CD4-positive, CD25-positive, alpha-beta regulatory T cell (primary cell): ENCODE measurements around the gene VTI1A. TPM values are rescaled to one million over a fixed set of nuclear protein-coding genes. Genes with fewer than 3 reads are reported as not detected.

Experiments
- ATAC-seq, 2 donors: fragments of 150-1000 bp; cut with Tn5 transposase; one replicate each; pipeline ENCODE4 v1.10.0; 2021; ENCODE audit warnings: low read depth in 2 of 2, moderate number of reproducible peaks in 2 of 2, moderate library complexity in 1 of 2
- DNase-seq, 3 donors: peaks; one replicate each; pipeline versions ENCODE4 v3.0.0 to v3.0.0-alpha.2; 2012 to 2022; ENCODE audit warnings: mixed read lengths in 1 of 3
- H3K27ac ChIP-seq: one replicate; pipeline ENCODE4 v1.7.0; 2013; ENCODE audit warnings: mild to moderate bottlenecking, low read length; ENCODE audit not compliant: insufficient read depth, poor library complexity, severe bottlenecking
- H3K27me3 ChIP-seq: one replicate; pipeline ENCODE4 v1.7.0; 2013; ENCODE audit warnings: low read length; ENCODE audit not compliant: control insufficient read depth, insufficient read depth
- H3K36me3 ChIP-seq: one replicate; pipeline ENCODE4 v1.7.0; 2013; ENCODE audit warnings: mild to moderate bottlenecking, low read length, moderate library complexity; ENCODE audit not compliant: control insufficient read depth, insufficient read depth
- H3K4me1 ChIP-seq: 2 replicates; pipeline ENCODE4 v1.7.0; 2013; ENCODE audit warnings: mild to moderate bottlenecking, low read length; ENCODE audit not compliant: insufficient read depth, control insufficient read depth, poor library complexity, severe bottlenecking
- H3K4me3 ChIP-seq: one replicate; pipeline ENCODE4 v1.7.0; 2013; ENCODE audit warnings: low read depth, mild to moderate bottlenecking, low read length, moderate library complexity
- H3K9me3 ChIP-seq, 2 experiments: 1 replicate in 1 of 2; 2 replicates in 1 of 2; pipeline ENCODE4 v1.7.0; 2013; ENCODE audit warnings: low read length in 2 of 2, mild to moderate bottlenecking in 1 of 2, moderate library complexity in 1 of 2; ENCODE audit not compliant: control insufficient read depth in 2 of 2
- H3K27ac Mint-ChIP-seq, 3 donors: one replicate each; pipeline ENCODE4 v1.8.0; 2020 to 2022; ENCODE audit warnings: mild to moderate bottlenecking in 3 of 3, mixed read lengths in 3 of 3, moderate library complexity in 2 of 3
- H3K27me3 Mint-ChIP-seq: one replicate; pipeline ENCODE4 v1.8.0; 2022; ENCODE audit warnings: mild to moderate bottlenecking, mixed read lengths
- H3K36me3 Mint-ChIP-seq: one replicate; pipeline ENCODE4 v1.8.0; 2020; ENCODE audit warnings: mixed read lengths
- H3K4me1 Mint-ChIP-seq, 4 donors: one replicate each; pipeline ENCODE4 v1.8.0; 2020 to 2022; ENCODE audit warnings: mixed read lengths in 4 of 4, mild to moderate bottlenecking in 1 of 4
- H3K4me3 Mint-ChIP-seq, 4 donors: one replicate each; pipeline ENCODE4 v1.8.0; 2020 to 2022; ENCODE audit warnings: mild to moderate bottlenecking in 4 of 4, mixed read lengths in 4 of 4, moderate library complexity in 3 of 4
- H3K9me3 Mint-ChIP-seq, 7 donors: one replicate each; pipeline ENCODE4 v1.8.0; 2020 to 2022; ENCODE audit warnings: mixed read lengths in 7 of 7, mild to moderate bottlenecking in 3 of 7, moderate library complexity in 2 of 7
- polyA plus RNA-seq, 4 donors: library from polyadenylated mRNA; unstranded; fragments of 300-500 nt; fragmentation: Illumina TruSeq; gene quantifications; one replicate each; pipeline ENCODE4 v1.2.3, GENCODE V29; 2021
- total RNA-seq: library from RNA; stranded (reverse); gene quantifications from one replicate; pipeline ENCODE4 v1.2.3, GENCODE V29; 2022

VTI1A gene
- total and polyA plus RNA-seq, 5 donors from 2014 or later, result 25.5 to 77.7 (median 35.1) TPM

- Histone ChIP-seq H3K36me3 (peaks cover 35% of the 10 kb centered on the region), H3K27me3 (no peaks in the 10 kb centered on the region), H3K27ac (no peak overlapping the region), H3K9me3 (no peaks in the 10 kb centered on the region), H3K4me3 (no peak overlapping the region), H3K4me1 (no peaks in the 10 kb centered on the region)
- Mint-ChIP-seq H3K9me3 (peaks cover 0 to 2% (median 0%) of the 10 kb centered on the region in 7 donors), H3K4me3 (no peak overlapping the region), H3K4me1 (peaks cover 6 to 13% (median 10%) of the 10 kb centered on the region in 4 donors), H3K36me3 (peaks cover 29% of the 10 kb centered on the region), H3K27ac (no peak overlapping the region), H3K27me3 (no peaks in the 10 kb centered on the region)
- ATAC-seq (no peak), DNase-seq (no peak)
Measured at GRCh38 chr10:112467541-112468075, 20.6 kb downstream of the VTI1A start.

DNA sequence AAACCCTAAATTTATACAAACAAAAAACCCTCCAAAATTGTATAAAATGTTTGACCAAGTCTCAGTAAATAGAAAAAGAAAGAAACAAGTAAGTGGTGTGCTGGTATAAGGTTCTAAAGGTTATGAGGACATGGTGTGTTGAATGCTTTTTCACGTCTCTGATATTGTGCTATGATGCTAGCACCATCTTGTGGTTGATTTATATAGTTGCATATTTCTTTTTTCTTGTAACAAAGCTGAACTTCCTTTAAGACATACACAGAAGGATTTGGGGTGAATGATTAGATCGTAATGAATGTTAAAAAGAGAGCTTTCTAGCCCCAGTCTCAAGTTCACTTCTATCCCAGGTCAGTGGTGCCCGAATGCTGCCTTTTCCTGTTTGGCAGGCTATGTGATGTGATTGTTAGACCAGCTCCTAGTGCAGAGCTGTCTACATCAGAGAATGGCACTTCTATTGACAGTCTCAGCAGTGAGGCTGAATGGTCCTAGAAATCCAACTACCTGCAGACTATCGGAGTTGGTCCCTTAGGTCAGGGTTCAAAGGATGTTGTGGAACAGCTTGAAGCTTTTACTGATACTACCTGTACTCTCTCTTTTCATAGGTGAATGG lies 25.0 kb downstream of the VTI1A start:
- H3K27ac Mint-ChIP-seq, result no peak overlapping the region
- DNase-seq (peak in 2 of 3 donors; percentile 54 to 68), ATAC-seq (peak; percentile 64)
- H3K9me3 Mint-ChIP-seq, result no peaks in the 10 kb centered on the region
- H3K27me3 ChIP-seq, result no peaks in the 10 kb centered on the region
- peaks cover 6% of the 10 kb centered on the region for H3K36me3 Mint-ChIP-seq
- peak overlapping the region; percentile 25 for H3K27ac ChIP-seq
- no peaks in the 10 kb centered on the region for H3K27me3 Mint-ChIP-seq
- H3K9me3 ChIP-seq, result no peaks in the 10 kb centered on the region
- H3K4me3 Mint-ChIP-seq, result no peak overlapping the region
- H3K4me3 ChIP-seq, result no peak overlapping the region
- H3K4me1 Mint-ChIP-seq, result peaks cover 11 to 27% (median 22%) of the 10 kb centered on the region in 4 donors
- H3K36me3 ChIP-seq, result peaks cover 13% of the 10 kb centered on the region
- peaks cover 4% of the 10 kb centered on the region for H3K4me1 ChIP-seq

DNA sequence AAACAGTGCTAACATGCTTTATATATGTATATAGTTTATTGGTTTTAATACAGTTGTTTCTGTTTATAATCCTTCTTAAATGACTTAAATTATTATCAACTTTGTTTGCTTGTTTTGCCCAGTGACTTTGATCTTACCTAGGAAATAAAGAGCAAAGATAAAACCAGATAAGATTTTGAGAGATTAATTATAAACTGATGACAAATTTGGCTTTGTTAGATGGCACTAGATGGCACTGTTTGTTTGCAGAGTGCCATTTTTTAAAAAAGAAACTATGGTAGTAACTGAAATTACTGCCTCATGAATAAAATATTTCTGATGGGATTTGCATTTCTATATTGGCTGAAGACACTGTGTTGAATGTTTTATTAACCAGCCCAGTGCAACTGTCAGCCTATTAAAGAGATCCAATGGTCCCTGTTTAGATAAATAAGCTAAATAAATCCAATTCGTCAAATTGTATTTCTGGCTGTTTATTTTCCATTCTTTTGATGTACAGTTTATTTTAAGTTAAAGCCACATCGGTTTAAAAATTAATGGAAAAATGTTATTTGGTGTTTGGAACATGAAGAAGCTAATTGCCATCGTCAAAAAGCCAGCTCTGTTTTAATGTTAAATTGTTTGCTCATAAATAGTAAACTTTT lies 28.7 kb downstream of the VTI1A start:
- H3K4me3 Mint-ChIP-seq, result no peak overlapping the region
- Histone ChIP-seq H3K27ac (no peak overlapping the region), H3K27me3 (no peaks in the 10 kb centered on the region), H3K36me3 (no peaks in the 10 kb centered on the region), H3K9me3 (no peaks in the 10 kb centered on the region), H3K4me3 (no peak overlapping the region), H3K4me1 (peaks cover 4% of the 10 kb centered on the region)
- H3K9me3 Mint-ChIP-seq, result no peaks in the 10 kb centered on the region
- ATAC-seq (no peak), DNase-seq (peak in 2 of 3 donors; percentile 39 to 44)
- H3K27ac Mint-ChIP-seq, result no peak overlapping the region
- peaks cover 0 to 37% (median 22%) of the 10 kb centered on the region in 4 donors for H3K4me1 Mint-ChIP-seq
- H3K36me3 Mint-ChIP-seq, result peaks cover 11% of the 10 kb centered on the region
- H3K27me3 Mint-ChIP-seq, result no peaks in the 10 kb centered on the region

DNA sequence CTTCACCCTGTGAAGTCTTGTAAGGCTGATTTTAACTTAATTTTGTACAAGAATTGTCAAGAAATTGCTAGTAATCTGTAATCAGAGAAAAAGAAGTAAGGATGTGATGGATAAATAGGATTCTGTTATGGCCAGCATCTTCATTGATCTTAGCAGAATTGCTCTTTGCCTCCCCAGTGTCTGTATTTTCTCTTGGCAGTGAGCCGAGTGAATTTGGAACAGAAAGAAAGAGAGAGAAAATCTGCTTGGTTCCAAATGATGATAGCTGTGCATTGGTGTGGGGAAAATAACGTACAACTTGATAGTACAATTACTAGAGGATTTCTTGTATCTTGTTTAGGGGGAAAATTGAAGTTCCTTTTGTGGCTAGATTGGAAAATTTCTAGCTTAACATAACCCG lies 34.6 kb downstream of the VTI1A start:
- Histone ChIP-seq H3K27ac (no peak overlapping the region), H3K4me1 (no peaks in the 10 kb centered on the region), H3K27me3 (no peaks in the 10 kb centered on the region), H3K4me3 (no peak overlapping the region), H3K9me3 (no peaks in the 10 kb centered on the region), H3K36me3 (no peaks in the 10 kb centered on the region)
- H3K4me1 Mint-ChIP-seq, result peaks cover 10 to 21% (median 15%) of the 10 kb centered on the region in 4 donors
- no peaks in the 10 kb centered on the region for H3K27me3 Mint-ChIP-seq
- no peak overlapping the region for H3K27ac Mint-ChIP-seq
- no peak for ATAC-seq
- no peak for DNase-seq
- no peaks in the 10 kb centered on the region for H3K9me3 Mint-ChIP-seq
- H3K36me3 Mint-ChIP-seq, result peaks cover 19% of the 10 kb centered on the region
- H3K4me3 Mint-ChIP-seq, result no peak overlapping the region

DNA sequence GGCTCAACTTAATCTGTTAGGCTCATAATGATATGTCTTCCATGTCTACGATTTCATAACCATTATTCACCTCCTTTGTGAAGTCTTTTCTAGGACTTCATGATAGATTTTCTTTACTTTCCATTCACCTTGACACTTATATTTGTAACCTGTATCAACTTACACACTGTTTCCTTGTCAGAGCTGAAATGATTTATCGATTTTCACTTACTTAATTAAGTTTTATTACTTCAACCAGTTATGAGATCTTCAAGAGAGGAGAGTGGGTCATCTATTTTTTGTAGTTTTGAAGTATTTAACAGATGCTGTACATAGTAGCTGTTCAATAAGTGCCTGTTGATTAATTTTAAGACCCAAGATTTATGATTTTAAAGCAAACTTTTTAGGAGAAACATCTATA lies 37.4 kb downstream of the VTI1A start:
- no peaks in the 10 kb centered on the region for H3K9me3 ChIP-seq
- no peak overlapping the region for H3K27ac Mint-ChIP-seq
- H3K36me3 Mint-ChIP-seq, result peaks cover 20% of the 10 kb centered on the region
- no peaks in the 10 kb centered on the region for H3K36me3 ChIP-seq
- H3K27me3 Mint-ChIP-seq, result no peaks in the 10 kb centered on the region
- no peak overlapping the region for H3K4me3 Mint-ChIP-seq
- no peak overlapping the region for H3K4me3 ChIP-seq
- H3K4me1 Mint-ChIP-seq, result peaks cover 11 to 19% (median 15%) of the 10 kb centered on the region in 4 donors
- no peak for ATAC-seq
- no peaks in the 10 kb centered on the region for H3K4me1 ChIP-seq
- no peak overlapping the region for H3K27ac ChIP-seq
- DNase-seq, result no peak
- no peaks in the 10 kb centered on the region for H3K9me3 Mint-ChIP-seq
- no peaks in the 10 kb centered on the region for H3K27me3 ChIP-seq

- H3K27ac ChIP-seq, result no peak overlapping the region
- DNase-seq, result no peak
- peaks cover 13% of the 10 kb centered on the region for H3K36me3 Mint-ChIP-seq
- H3K4me3 ChIP-seq, result no peak overlapping the region
- H3K9me3 Mint-ChIP-seq, result no peaks in the 10 kb centered on the region
- H3K4me3 Mint-ChIP-seq, result no peak overlapping the region
- H3K4me1 Mint-ChIP-seq, result peaks cover 12 to 26% (median 20%) of the 10 kb centered on the region in 4 donors
- ATAC-seq, result no peak
- H3K27me3 Mint-ChIP-seq, result no peaks in the 10 kb centered on the region
- no peak overlapping the region for H3K27ac Mint-ChIP-seq
- H3K9me3 ChIP-seq, result no peaks in the 10 kb centered on the region
- H3K27me3 ChIP-seq, result no peaks in the 10 kb centered on the region
- no peaks in the 10 kb centered on the region for H3K4me1 ChIP-seq
- H3K36me3 ChIP-seq, result no peaks in the 10 kb centered on the region
Measured at GRCh38 chr10:112487964-112488363, 40.9 kb downstream of the VTI1A start.

GRCh38 chr10:112490545-112490944 lies 43.5 kb downstream of the VTI1A start:
- Mint-ChIP-seq H3K36me3 (peaks cover 5% of the 10 kb centered on the region), H3K4me3 (no peak overlapping the region), H3K27ac (no peak overlapping the region), H3K9me3 (no peaks in the 10 kb centered on the region), H3K27me3 (no peaks in the 10 kb centered on the region), H3K4me1 (peaks cover 4 to 26% (median 16%) of the 10 kb centered on the region in 4 donors)
- Histone ChIP-seq H3K27ac (no peak overlapping the region), H3K36me3 (no peaks in the 10 kb centered on the region), H3K9me3 (no peaks in the 10 kb centered on the region), H3K4me3 (no peak overlapping the region), H3K4me1 (no peaks in the 10 kb centered on the region), H3K27me3 (no peaks in the 10 kb centered on the region)
- DNase-seq (no peak), ATAC-seq (no peak)
